ENCODE results near the gene HYAL1. TPM values are rescaled to one million over a fixed set of nuclear protein-coding genes. Genes with fewer than 3 reads are reported as not detected.

The HYAL1 gene
- total and polyA plus RNA-seq, 3 experiments from 2014 or later: 0.13 to 0.81 TPM; not detected in 1

GRCh38 chr3:50292159-50293078 is 11.0 kb downstream of the HYAL1 start, which contains the start of gene IFRD2:
IFRD2 (minus strand) TSS chr3:50292429; CDS start chr3:50292274, 155 bp downstream.
- H3K9me3 Mint-ChIP-seq: no peaks in the 10 kb centered on the region
- ChIA-PET CTCF (interaction anchor here (0.9 to 1.6 kb wide), 11 partner anchors 9 to 98 kb away, joined by 3 to 8 read pairs (median 3); partner anchors contain the start of gene TUSC2), POLR2A (interaction anchor here (0.6 to 2.8 kb wide), 13 partner anchors 8 to 490 kb away, joined by 3 to 11 read pairs (median 4); partner anchors contain the start of genes C3orf18, CYB561D2, GNAI2 and NPRL2)
- Histone ChIP-seq H3K4me1 (ENCODE audit: insufficient read depth, low read length) (peaks cover 21% of the 10 kb centered on the region), H3K9me3 (ENCODE audit: low read length) (no peaks in the 10 kb centered on the region), H3K4me3 (ENCODE audit: low read length) (peak within 1 kb of the TSS; percentile 88), H3K27ac (ENCODE audit: low read depth, low read length) (peak within 1 kb of the TSS; percentile 62), H3K36me3 (ENCODE audit: insufficient read depth, low read length) (peaks cover 6% of the 10 kb centered on the region), H3K27me3 (ENCODE audit: insufficient read depth, low read length, poor library complexity, severe bottlenecking) (no peaks in the 10 kb centered on the region)
- H3K4me3 Mint-ChIP-seq: peak within 1 kb of the TSS; percentile 86 to 93 (median 88)
- H3K4me1 Mint-ChIP-seq: peaks cover 14 to 26% (median 16%) of the 10 kb centered on the region in 3 donors
- DNase-seq: peak; percentile 93 to 96 (median 93)
- peaks cover 0 to 41% (median 7%) of the 10 kb centered on the region in 3 donors for H3K36me3 Mint-ChIP-seq
- H3K27me3 Mint-ChIP-seq: no peaks in the 10 kb centered on the region
- peak within 1 kb of the TSS; percentile 85 to 98 (median 96) for H3K27ac Mint-ChIP-seq

GRCh38 chr3:50290161-50290641 is 13.2 kb downstream of the HYAL1 start:
- H3K27ac Mint-ChIP-seq: peak overlapping the region in 1 of 8 donors; percentile 82

GRCh38 chr3:50289130-50289529 is 14.2 kb downstream of the HYAL1 start:
- no peak overlapping the region for H3K27ac ChIP-seq (ENCODE audit: low read depth, low read length)
- ChIA-PET POLR2A (interaction anchor here (0.5 to 0.6 kb wide), 2 partner anchors 35 to 44 kb away, joined by 3 read pairs; no protein-coding TSS in a partner anchor), CTCF (interaction anchor here (1.0 to 1.3 kb wide), 2 partner anchors 29 to 94 kb away, joined by 3 read pairs; no protein-coding TSS in a partner anchor)
- no peak for DNase-seq
- H3K36me3 Mint-ChIP-seq: peaks cover 0 to 46% (median 7%) of the 10 kb centered on the region in 3 donors
- H3K4me3 ChIP-seq (ENCODE audit: low read length): no peak overlapping the region
- peaks cover 13 to 17% (median 16%) of the 10 kb centered on the region in 3 donors for H3K4me1 Mint-ChIP-seq
- H3K4me1 ChIP-seq (ENCODE audit: insufficient read depth, low read length): peaks cover 21% of the 10 kb centered on the region
- no peaks in the 10 kb centered on the region for H3K27me3 Mint-ChIP-seq
- H3K36me3 ChIP-seq (ENCODE audit: insufficient read depth, low read length): peaks cover 6% of the 10 kb centered on the region
- peak overlapping the region in 3 of 7 donors; percentile 24 to 52 (median 45) for H3K4me3 Mint-ChIP-seq
- no peaks in the 10 kb centered on the region for H3K27me3 ChIP-seq (ENCODE audit: insufficient read depth, low read length, poor library complexity, severe bottlenecking)
- no peaks in the 10 kb centered on the region for H3K9me3 Mint-ChIP-seq
- no peak overlapping the region for H3K27ac Mint-ChIP-seq
- no peaks in the 10 kb centered on the region for H3K9me3 ChIP-seq (ENCODE audit: low read length)

More at GRCh38 chr3:50290161-50290641, 13.2 kb downstream of the HYAL1 start:
- peak overlapping the region in 5 of 7 donors; percentile 20 to 93 (median 55) for H3K4me3 Mint-ChIP-seq
- H3K4me1 Mint-ChIP-seq: peaks cover 13 to 17% (median 16%) of the 10 kb centered on the region in 3 donors
- no peak overlapping the region for H3K27ac ChIP-seq (ENCODE audit: low read depth, low read length)
- no peaks in the 10 kb centered on the region for H3K9me3 Mint-ChIP-seq
- POLR2A ChIA-PET: no interaction called here
- peaks cover 0 to 46% (median 7%) of the 10 kb centered on the region in 3 donors for H3K36me3 Mint-ChIP-seq
- no peaks in the 10 kb centered on the region for H3K27me3 ChIP-seq (ENCODE audit: insufficient read depth, low read length, poor library complexity, severe bottlenecking)
- peaks cover 6% of the 10 kb centered on the region for H3K36me3 ChIP-seq (ENCODE audit: insufficient read depth, low read length)
- CTCF ChIA-PET: interaction anchor here (0.7 kb wide), 1 partner anchor 13 kb away, joined by 3 read pairs; no protein-coding TSS in a partner anchor
- no peaks in the 10 kb centered on the region for H3K9me3 ChIP-seq (ENCODE audit: low read length)
- no peaks in the 10 kb centered on the region for H3K27me3 Mint-ChIP-seq
- no peak for DNase-seq
- H3K4me3 ChIP-seq (ENCODE audit: low read length): no peak overlapping the region
- H3K4me1 ChIP-seq (ENCODE audit: insufficient read depth, low read length): peaks cover 21% of the 10 kb centered on the region

GRCh38 chr3:50288387-50289007 is 14.9 kb downstream of the HYAL1 start:
- no peak for DNase-seq
- peaks cover 13 to 17% (median 16%) of the 10 kb centered on the region in 3 donors for H3K4me1 Mint-ChIP-seq
- no peaks in the 10 kb centered on the region for H3K27me3 Mint-ChIP-seq
- Histone ChIP-seq H3K36me3 (ENCODE audit: insufficient read depth, low read length) (peaks cover 6% of the 10 kb centered on the region), H3K27ac (ENCODE audit: low read depth, low read length) (no peak overlapping the region), H3K27me3 (ENCODE audit: insufficient read depth, low read length, poor library complexity, severe bottlenecking) (no peaks in the 10 kb centered on the region), H3K4me3 (ENCODE audit: low read length) (no peak overlapping the region), H3K9me3 (ENCODE audit: low read length) (no peaks in the 10 kb centered on the region), H3K4me1 (ENCODE audit: insufficient read depth, low read length) (peaks cover 21% of the 10 kb centered on the region)
- H3K4me3 Mint-ChIP-seq: peak overlapping the region in 1 of 7 donors; percentile 52
- H3K9me3 Mint-ChIP-seq: no peaks in the 10 kb centered on the region
- CTCF ChIA-PET: interaction anchor here (1.0 to 1.3 kb wide), 3 partner anchors 28 to 94 kb away, joined by 3 read pairs; no protein-coding TSS in a partner anchor
- no peak overlapping the region for H3K27ac Mint-ChIP-seq
- H3K36me3 Mint-ChIP-seq: peaks cover 0 to 46% (median 7%) of the 10 kb centered on the region in 3 donors
- POLR2A ChIA-PET: interaction anchor here (0.5 to 0.6 kb wide), 2 partner anchors 35 to 45 kb away, joined by 3 read pairs; no protein-coding TSS in a partner anchor

GRCh38 chr3:50287262-50287661 is 16.1 kb downstream of the HYAL1 start:
- no peaks in the 10 kb centered on the region for H3K9me3 ChIP-seq (ENCODE audit: low read length)
- POLR2A ChIA-PET: no interaction called here
- H3K27me3 Mint-ChIP-seq: no peaks in the 10 kb centered on the region

GRCh38 chr3:50286322-50287227 is 16.8 kb downstream of the HYAL1 start:
- peaks cover 12% of the 10 kb centered on the region for H3K4me1 ChIP-seq (ENCODE audit: insufficient read depth, low read length)
- no peaks in the 10 kb centered on the region for H3K27me3 ChIP-seq (ENCODE audit: insufficient read depth, low read length, poor library complexity, severe bottlenecking)
- no peak for DNase-seq
- ChIA-PET CTCF (interaction anchor here (1.0 kb wide), 1 partner anchor 92 kb away, joined by 3 read pairs; no protein-coding TSS in a partner anchor), POLR2A (no interaction called here)
- Mint-ChIP-seq H3K27ac (peak overlapping the region in 1 of 8 donors; percentile 26), H3K4me3 (no peak overlapping the region), H3K9me3 (no peaks in the 10 kb centered on the region), H3K36me3 (peaks cover 0 to 42% (median 7%) of the 10 kb centered on the region in 3 donors), H3K4me1 (peaks cover 5 to 6% (median 6%) of the 10 kb centered on the region in 3 donors), H3K27me3 (no peaks in the 10 kb centered on the region)
- H3K4me3 ChIP-seq (ENCODE audit: low read length): no peak overlapping the region
- H3K36me3 ChIP-seq (ENCODE audit: insufficient read depth, low read length): peaks cover 6% of the 10 kb centered on the region
- H3K9me3 ChIP-seq (ENCODE audit: low read length): no peaks in the 10 kb centered on the region
- no peak overlapping the region for H3K27ac ChIP-seq (ENCODE audit: low read depth, low read length)

More at GRCh38 chr3:50287262-50287661, 16.1 kb downstream of the HYAL1 start:
- peaks cover 15% of the 10 kb centered on the region for H3K4me1 ChIP-seq (ENCODE audit: insufficient read depth, low read length)
- CTCF ChIA-PET: interaction anchor here (1.0 kb wide), 1 partner anchor 93 kb away, joined by 3 read pairs; no protein-coding TSS in a partner anchor
- no peaks in the 10 kb centered on the region for H3K27me3 ChIP-seq (ENCODE audit: insufficient read depth, low read length, poor library complexity, severe bottlenecking)
- peaks cover 6% of the 10 kb centered on the region for H3K36me3 ChIP-seq (ENCODE audit: insufficient read depth, low read length)
- H3K4me1 Mint-ChIP-seq: peaks cover 6 to 8% (median 7%) of the 10 kb centered on the region in 3 donors
- no peak overlapping the region for H3K27ac ChIP-seq (ENCODE audit: low read depth, low read length)
- H3K27ac Mint-ChIP-seq: peak overlapping the region in 1 of 8 donors; percentile 48
- H3K4me3 ChIP-seq (ENCODE audit: low read length): no peak overlapping the region
- H3K9me3 Mint-ChIP-seq: no peaks in the 10 kb centered on the region
- H3K36me3 Mint-ChIP-seq: peaks cover 0 to 44% (median 7%) of the 10 kb centered on the region in 3 donors
- DNase-seq: no peak
- H3K4me3 Mint-ChIP-seq: peak overlapping the region in 1 of 7 donors; percentile 54

All from CD8-positive, alpha-beta memory T cell (primary cell).